Nephron (organoid): ENCODE results near the gene GRM7.

Experiments
- H3K27ac Mint-ChIP-seq, 3 experiments: 2 replicates each; pipeline ENCODE4 v1.8.0; 2020; ENCODE audit warnings: mixed read lengths in 3 of 3, mild to moderate bottlenecking in 2 of 3, moderate library complexity in 1 of 3
- H3K27me3 Mint-ChIP-seq: 2 replicates; pipeline ENCODE4 v1.8.0; 2021; ENCODE audit warnings: low read depth, mild to moderate bottlenecking, moderate library complexity, mixed read lengths
- H3K36me3 Mint-ChIP-seq: 2 replicates; pipeline ENCODE4 v1.8.0; 2020; ENCODE audit warnings: low read depth, mixed read lengths
- H3K4me1 Mint-ChIP-seq: 2 replicates; pipeline ENCODE4 v1.8.0; 2020; ENCODE audit warnings: mixed read lengths
- H3K4me3 Mint-ChIP-seq, 3 experiments: 2 replicates each; pipeline ENCODE4 v1.8.0; 2020; ENCODE audit warnings: mild to moderate bottlenecking in 3 of 3, mixed read lengths in 3 of 3, moderate library complexity in 2 of 3
- H3K9me3 Mint-ChIP-seq: 2 replicates; pipeline ENCODE4 v1.8.0; 2020; ENCODE audit warnings: mixed read lengths
- CTCF ChIP-seq, 3 experiments: fragments of 200-600 bp; sonication (generic); IDR thresholded peaks; one replicate each; pipeline ENCODE4 v1.5.0; 2021; ENCODE audit warnings: antibody characterized with exemption in 3 of 3; ENCODE audit not compliant: unreplicated experiment in 3 of 3

GRM7 gene

GRCh38 chr3:7241584-7242302 lies 380.8 kb downstream of the GRM7 start:
- Mint-ChIP-seq H3K4me1 (no peaks in the 10 kb centered on the region), H3K27me3 (no peaks in the 10 kb centered on the region), H3K4me3 (no peak overlapping the region), H3K36me3 (no peaks in the 10 kb centered on the region), H3K27ac (no peak overlapping the region), H3K9me3 (peaks cover 7% of the 10 kb centered on the region)
- TF ChIP-seq CTCF (IDR thresholded peaks at IDR 0.05; ENCODE audit: unreplicated experiment in 3 of 3) = no peak

- Mint-ChIP-seq H3K4me3 (no peak overlapping the region), H3K4me1 (no peaks in the 10 kb centered on the region), H3K27me3 (no peaks in the 10 kb centered on the region), H3K27ac (no peak overlapping the region), H3K9me3 (peaks cover 7% of the 10 kb centered on the region), H3K36me3 (no peaks in the 10 kb centered on the region)
- TF ChIP-seq CTCF (IDR thresholded peaks at IDR 0.05; ENCODE audit: unreplicated experiment in 3 of 3) = no peak
These were observed 381.4 kb downstream of the GRM7 start for GRCh38 chr3:7242303-7242635.

GRCh38 chr3:7249493-7250076 lies 388.7 kb downstream of the GRM7 start:
- Mint-ChIP-seq H3K36me3 (no peaks in the 10 kb centered on the region), H3K4me1 (no peaks in the 10 kb centered on the region)

GRCh38 chr3:7254251-7254650 lies 393.3 kb downstream of the GRM7 start:
- Mint-ChIP-seq H3K36me3 (no peaks in the 10 kb centered on the region), H3K27me3 (no peaks in the 10 kb centered on the region), H3K27ac (no peak overlapping the region), H3K4me3 (no peak overlapping the region), H3K9me3 (peaks cover 11% of the 10 kb centered on the region), H3K4me1 (no peaks in the 10 kb centered on the region)
- no peak for TF ChIP-seq CTCF (IDR thresholded peaks at IDR 0.05; ENCODE audit: unreplicated experiment in 3 of 3)

More at GRCh38 chr3:7249493-7250076, 388.7 kb downstream of the GRM7 start:
- no peak for TF ChIP-seq CTCF (IDR thresholded peaks at IDR 0.05; ENCODE audit: unreplicated experiment in 3 of 3)
- Mint-ChIP-seq H3K9me3 (no peaks in the 10 kb centered on the region), H3K4me3 (no peak overlapping the region), H3K27me3 (no peaks in the 10 kb centered on the region), H3K27ac (no peak overlapping the region)

GRCh38 chr3:7260975-7261374 lies 400.1 kb downstream of the GRM7 start:
- H3K4me3 Mint-ChIP-seq = no peak overlapping the region
- no peak for TF ChIP-seq CTCF (IDR thresholded peaks at IDR 0.05; ENCODE audit: unreplicated experiment in 3 of 3)
- peaks cover 23% of the 10 kb centered on the region for H3K9me3 Mint-ChIP-seq
- H3K27me3 Mint-ChIP-seq = peaks cover 5% of the 10 kb centered on the region
- H3K4me1 Mint-ChIP-seq = peaks cover 4% of the 10 kb centered on the region
- H3K36me3 Mint-ChIP-seq = no peaks in the 10 kb centered on the region
- no peak overlapping the region for H3K27ac Mint-ChIP-seq
